ENCODE data around the gene RHOJ.
A peak's percentile ranks its signal among the peaks of the same experiment; 100 is the strongest.

RHOJ gene

DNA sequence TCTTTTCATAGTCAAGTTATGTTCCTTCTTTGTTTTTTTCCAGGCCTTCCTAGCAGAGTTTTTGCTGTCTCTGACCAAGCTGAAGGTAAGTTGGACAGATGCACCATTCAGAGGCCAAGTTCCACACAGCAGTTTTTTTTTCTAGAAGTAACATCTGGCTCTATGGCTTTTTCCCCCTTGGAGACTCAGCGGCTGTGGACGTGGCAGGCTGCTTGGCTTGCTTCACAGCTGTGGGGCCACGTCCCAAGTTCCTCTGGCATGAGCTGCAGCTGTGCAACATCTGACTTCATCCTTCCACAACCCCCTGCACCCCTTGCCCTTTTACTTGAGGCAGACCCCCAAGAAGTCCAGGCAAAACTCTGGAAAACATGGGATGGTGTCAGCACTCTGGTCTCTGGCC, 24.2 kb upstream of the RHOJ start:
- Histone ChIP-seq H3K36me3 (ENCODE audit: control insufficient read depth, insufficient read depth, low read length) (no peaks in the 10 kb centered on the region), H3K9me3 (ENCODE audit: control insufficient read depth, low read length) (no peaks in the 10 kb centered on the region), H3K27ac (ENCODE audit: low read depth, low read length, severe bottlenecking) (no peak overlapping the region), H3K4me1 (ENCODE audit: control insufficient read depth, insufficient read depth, low read length, poor library complexity, severe bottlenecking) (peaks cover 1% of the 10 kb centered on the region), H3K4me3 (ENCODE audit: extremely low read depth, insufficient read depth, low read length, poor library complexity, severe bottlenecking) (no peak overlapping the region)
- WGBS, 2 experiments (ENCODE audit: insufficient coverage in 2 of 2) = 84 to 97% methylated on average over 2 to 3 of the region's 3 CpGs

DNA sequence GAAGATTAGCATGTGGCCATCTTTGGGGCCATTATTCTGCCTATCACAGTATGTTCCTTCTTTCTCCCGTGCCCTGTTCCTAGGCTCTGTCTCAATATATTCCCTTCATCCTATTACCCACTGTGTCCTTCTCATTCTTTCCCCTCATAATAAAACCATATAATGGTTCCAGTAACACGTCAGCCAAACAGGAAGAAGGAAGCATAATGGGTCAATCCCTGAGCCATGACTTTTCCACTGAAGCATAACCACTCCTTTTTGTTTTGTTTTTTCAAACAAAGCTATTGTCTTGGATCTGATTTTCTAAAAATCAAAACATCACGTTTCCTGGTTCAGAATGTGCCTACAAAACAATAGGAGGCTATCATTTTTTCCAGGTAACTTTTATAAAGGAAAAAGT, 21.3 kb upstream of the RHOJ start:
- H3K4me3 ChIP-seq (ENCODE audit: extremely low read depth, insufficient read depth, low read length, poor library complexity, severe bottlenecking) = no peak overlapping the region
- WGBS, 2 experiments (ENCODE audit: insufficient coverage in 2 of 2) = 92 to 100% methylated on average over 2 of the region's 3 CpGs
- H3K36me3 ChIP-seq (ENCODE audit: control insufficient read depth, insufficient read depth, low read length) = no peaks in the 10 kb centered on the region
- no peak overlapping the region for H3K27ac ChIP-seq (ENCODE audit: low read depth, low read length, severe bottlenecking)
- no peaks in the 10 kb centered on the region for H3K4me1 ChIP-seq (ENCODE audit: control insufficient read depth, insufficient read depth, low read length, poor library complexity, severe bottlenecking)
- no peaks in the 10 kb centered on the region for H3K9me3 ChIP-seq (ENCODE audit: control insufficient read depth, low read length)

DNA sequence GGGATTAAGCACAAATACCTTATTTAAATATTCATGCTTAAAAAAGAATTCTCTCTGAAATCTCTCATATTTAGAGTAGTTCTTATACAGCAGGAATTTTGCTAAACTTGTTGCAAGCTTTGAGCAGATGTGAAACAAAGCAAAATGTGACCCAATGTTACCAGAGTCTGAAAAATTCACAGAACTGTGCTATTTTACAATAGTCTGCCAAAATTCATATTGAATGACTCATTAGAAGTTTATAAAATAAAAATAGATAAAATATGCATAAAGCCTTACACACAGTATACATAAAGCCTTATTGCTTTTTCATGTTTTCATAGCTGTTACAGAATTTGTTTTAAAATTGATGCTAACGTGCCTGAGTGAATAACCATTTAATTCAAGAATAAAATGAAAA, 17.8 kb upstream of the RHOJ start:
- H3K27ac ChIP-seq (ENCODE audit: low read depth, low read length, severe bottlenecking) = no peak overlapping the region
- H3K9me3 ChIP-seq (ENCODE audit: control insufficient read depth, low read length) = no peaks in the 10 kb centered on the region
- no CpG with 5 or more reads among the region's 1 CpG for WGBS, 2 experiments (ENCODE audit: insufficient coverage in 2 of 2)
- H3K4me1 ChIP-seq (ENCODE audit: control insufficient read depth, insufficient read depth, low read length, poor library complexity, severe bottlenecking) = no peaks in the 10 kb centered on the region
- H3K36me3 ChIP-seq (ENCODE audit: control insufficient read depth, insufficient read depth, low read length) = no peaks in the 10 kb centered on the region
- H3K4me3 ChIP-seq (ENCODE audit: extremely low read depth, insufficient read depth, low read length, poor library complexity, severe bottlenecking) = no peak overlapping the region

DNA sequence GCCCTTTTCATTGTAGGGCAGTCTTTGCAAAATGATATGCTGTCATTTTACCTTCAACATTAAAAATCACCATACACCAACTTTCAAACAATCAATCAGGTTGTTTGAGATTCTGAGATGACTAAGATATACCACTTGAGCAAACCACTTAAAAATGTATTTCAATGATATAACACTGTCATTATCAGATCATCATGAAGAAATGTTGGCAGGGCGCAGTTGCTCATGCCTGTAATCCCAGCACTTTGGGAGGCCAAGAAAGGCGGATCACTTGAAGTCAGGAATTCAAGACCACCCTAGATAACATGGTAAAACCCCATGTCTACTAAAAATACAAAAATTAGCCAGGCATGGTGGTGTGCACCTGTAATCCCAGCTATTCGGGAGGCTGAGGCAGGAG, 13.0 kb upstream of the RHOJ start:
- 82 to 100% methylated on average over 1 to 3 of the region's 3 CpGs for WGBS, 2 experiments (ENCODE audit: insufficient coverage in 2 of 2)
- Histone ChIP-seq H3K27ac (ENCODE audit: low read depth, low read length, severe bottlenecking) (no peak overlapping the region), H3K36me3 (ENCODE audit: control insufficient read depth, insufficient read depth, low read length) (no peaks in the 10 kb centered on the region), H3K4me1 (ENCODE audit: control insufficient read depth, insufficient read depth, low read length, poor library complexity, severe bottlenecking) (no peaks in the 10 kb centered on the region), H3K9me3 (ENCODE audit: control insufficient read depth, low read length) (peaks cover 5% of the 10 kb centered on the region), H3K4me3 (ENCODE audit: extremely low read depth, insufficient read depth, low read length, poor library complexity, severe bottlenecking) (no peak overlapping the region)

DNA sequence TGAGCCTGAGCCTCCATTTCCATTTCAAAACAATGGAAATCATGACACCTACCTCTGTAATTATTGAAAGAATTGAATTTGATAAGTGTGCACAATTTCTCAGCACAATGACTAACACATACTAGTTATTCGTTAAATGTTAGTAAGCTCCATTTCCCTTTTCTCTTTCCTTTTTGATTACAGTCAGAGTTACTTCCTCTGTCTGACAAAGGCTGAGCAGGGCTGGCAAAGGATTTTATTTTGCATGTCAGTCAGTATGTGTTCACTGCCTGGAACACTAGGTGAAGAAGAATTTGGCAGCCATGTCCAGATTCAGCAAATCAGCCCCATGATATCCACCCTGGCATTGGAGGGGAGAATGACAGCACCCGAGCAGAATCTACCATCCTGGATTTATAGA, 12.2 kb upstream of the RHOJ start:
- Histone ChIP-seq H3K36me3 (ENCODE audit: control insufficient read depth, insufficient read depth, low read length) (no peaks in the 10 kb centered on the region), H3K4me1 (ENCODE audit: control insufficient read depth, insufficient read depth, low read length, poor library complexity, severe bottlenecking) (no peaks in the 10 kb centered on the region), H3K9me3 (ENCODE audit: control insufficient read depth, low read length) (peaks cover 5% of the 10 kb centered on the region), H3K4me3 (ENCODE audit: extremely low read depth, insufficient read depth, low read length, poor library complexity, severe bottlenecking) (no peak overlapping the region), H3K27ac (ENCODE audit: low read depth, low read length, severe bottlenecking) (no peak overlapping the region)
- 78 to 100% methylated on average over 1 of the region's 2 CpGs for WGBS, 2 experiments (ENCODE audit: insufficient coverage in 2 of 2)

DNA sequence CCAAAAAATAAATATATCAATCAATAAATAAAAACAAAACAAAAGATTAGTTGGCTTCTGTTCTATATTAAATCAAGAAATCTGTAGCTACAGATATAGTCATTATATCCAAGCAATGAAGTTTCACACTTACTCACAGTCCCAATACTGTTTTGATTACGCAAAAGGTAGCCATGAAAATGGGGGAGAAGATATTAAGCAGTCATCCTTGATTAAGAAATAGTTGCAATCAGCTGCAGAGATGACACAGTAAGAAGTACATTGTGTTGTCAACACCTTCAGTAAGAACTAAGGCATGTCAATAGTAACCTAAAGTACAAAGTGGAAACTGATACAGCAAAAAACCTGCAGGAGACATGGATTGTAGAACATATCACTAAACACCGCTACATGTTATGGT, 11.0 kb upstream of the RHOJ start:
- 80 to 100% methylated on average over 1 to 2 of the region's 2 CpGs for WGBS, 2 experiments (ENCODE audit: insufficient coverage in 2 of 2)
- Histone ChIP-seq H3K4me1 (ENCODE audit: control insufficient read depth, insufficient read depth, low read length, poor library complexity, severe bottlenecking) (no peaks in the 10 kb centered on the region), H3K27ac (ENCODE audit: low read depth, low read length, severe bottlenecking) (no peak overlapping the region), H3K9me3 (ENCODE audit: control insufficient read depth, low read length) (peaks cover 5% of the 10 kb centered on the region), H3K4me3 (ENCODE audit: extremely low read depth, insufficient read depth, low read length, poor library complexity, severe bottlenecking) (no peak overlapping the region), H3K36me3 (ENCODE audit: control insufficient read depth, insufficient read depth, low read length) (no peaks in the 10 kb centered on the region)

DNA sequence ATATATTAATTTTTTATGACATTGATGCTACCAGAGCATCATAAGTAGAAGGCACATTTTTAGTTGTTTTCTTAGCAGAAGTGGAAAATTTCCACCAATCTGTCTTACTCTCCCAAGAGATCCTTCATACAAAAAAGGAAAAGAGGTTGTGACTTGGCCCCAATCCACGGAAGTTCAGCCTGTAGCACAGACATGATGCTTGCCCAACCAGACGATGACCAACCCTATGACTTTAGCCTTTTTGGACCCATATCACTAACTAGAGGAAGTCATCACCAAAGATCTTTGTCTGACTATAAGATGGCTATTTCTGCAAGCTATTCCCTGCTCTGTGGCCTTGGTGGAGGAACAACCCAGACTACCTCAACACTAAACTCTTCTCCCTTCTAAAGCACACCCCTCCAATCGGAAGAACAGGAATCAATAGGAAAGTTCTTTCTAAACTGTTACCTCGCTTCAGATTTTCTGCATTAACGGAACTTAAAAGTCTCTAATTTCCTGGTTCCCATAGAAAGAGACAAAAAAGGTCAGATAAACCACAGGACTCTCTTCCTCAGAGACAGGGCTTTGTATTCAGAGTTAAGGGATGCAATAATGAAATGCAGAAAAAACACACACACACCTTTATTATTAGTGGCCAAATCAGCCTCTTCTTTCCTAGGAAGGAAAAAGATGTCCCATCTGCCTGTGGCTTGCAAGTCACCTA, 4.1 kb upstream of the RHOJ start:
- Histone ChIP-seq H3K27ac (ENCODE audit: low read depth, low read length, severe bottlenecking) (no peak overlapping the region), H3K9me3 (ENCODE audit: control insufficient read depth, low read length) (peaks cover 5% of the 10 kb centered on the region), H3K36me3 (ENCODE audit: control insufficient read depth, insufficient read depth, low read length) (no peaks in the 10 kb centered on the region), H3K4me1 (ENCODE audit: control insufficient read depth, insufficient read depth, low read length, poor library complexity, severe bottlenecking) (peaks cover 5% of the 10 kb centered on the region), H3K4me3 (ENCODE audit: extremely low read depth, insufficient read depth, low read length, poor library complexity, severe bottlenecking) (no peak overlapping the region)
- WGBS, 2 experiments (ENCODE audit: insufficient coverage in 2 of 2) = 88 to 100% methylated on average over 3 to 4 of the region's 5 CpGs

DNA sequence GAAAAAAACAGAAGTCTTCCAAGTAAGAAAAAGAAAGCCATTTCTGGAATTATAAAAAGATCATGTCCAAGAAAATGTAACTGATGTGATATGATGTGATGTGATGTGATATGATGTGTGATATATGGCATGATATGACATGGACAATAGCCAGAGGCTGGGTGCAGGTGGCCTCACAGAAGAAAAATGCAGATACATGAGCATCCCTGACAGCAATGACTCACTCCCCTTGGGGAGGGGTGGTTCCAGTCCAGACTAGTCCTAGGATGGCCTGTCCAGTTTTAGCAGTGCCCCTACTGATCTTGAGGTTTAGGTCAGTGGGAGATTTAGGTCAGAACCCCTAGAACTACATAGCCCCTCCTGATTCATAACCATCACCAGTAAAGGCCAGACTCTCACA, 3.5 kb upstream of the RHOJ start:
- Histone ChIP-seq H3K4me3 (ENCODE audit: extremely low read depth, insufficient read depth, low read length, poor library complexity, severe bottlenecking) (no peak overlapping the region), H3K9me3 (ENCODE audit: control insufficient read depth, low read length) (peaks cover 5% of the 10 kb centered on the region), H3K4me1 (ENCODE audit: control insufficient read depth, insufficient read depth, low read length, poor library complexity, severe bottlenecking) (peaks cover 5% of the 10 kb centered on the region), H3K36me3 (ENCODE audit: control insufficient read depth, insufficient read depth, low read length) (no peaks in the 10 kb centered on the region), H3K27ac (ENCODE audit: low read depth, low read length, severe bottlenecking) (no peak overlapping the region)

DNA sequence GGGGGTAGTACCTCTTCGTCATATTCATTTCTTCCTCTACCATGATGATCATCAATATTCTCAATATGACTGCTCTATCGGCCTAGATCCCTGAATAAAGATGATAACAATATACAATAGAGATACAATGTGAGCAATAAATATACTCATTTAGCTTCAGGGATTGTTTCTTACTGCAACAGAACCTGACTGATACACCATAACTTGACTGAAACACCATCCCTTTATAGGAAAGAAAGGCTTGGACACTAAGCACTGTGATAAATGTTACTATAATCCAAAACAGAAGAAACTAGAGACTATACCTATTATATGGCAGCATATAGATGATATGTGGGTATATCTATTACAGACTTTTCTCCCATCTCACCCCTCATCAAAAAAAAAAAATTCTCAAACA, 1.2 kb upstream of the RHOJ start:
- 100% methylated on average over 1 of the region's 2 CpGs; no CpG with 5 or more reads in 1 of the 2 experiments for WGBS, 2 experiments (ENCODE audit: insufficient coverage in 2 of 2)
- Histone ChIP-seq H3K27ac (ENCODE audit: low read depth, low read length, severe bottlenecking) (peak overlapping the region; percentile 91), H3K9me3 (ENCODE audit: control insufficient read depth, low read length) (peaks cover 5% of the 10 kb centered on the region), H3K36me3 (ENCODE audit: control insufficient read depth, insufficient read depth, low read length) (peaks cover under 1% of the 10 kb centered on the region), H3K4me1 (ENCODE audit: control insufficient read depth, insufficient read depth, low read length, poor library complexity, severe bottlenecking) (peaks cover 9% of the 10 kb centered on the region), H3K4me3 (ENCODE audit: extremely low read depth, insufficient read depth, low read length, poor library complexity, severe bottlenecking) (no peak overlapping the region)

DNA sequence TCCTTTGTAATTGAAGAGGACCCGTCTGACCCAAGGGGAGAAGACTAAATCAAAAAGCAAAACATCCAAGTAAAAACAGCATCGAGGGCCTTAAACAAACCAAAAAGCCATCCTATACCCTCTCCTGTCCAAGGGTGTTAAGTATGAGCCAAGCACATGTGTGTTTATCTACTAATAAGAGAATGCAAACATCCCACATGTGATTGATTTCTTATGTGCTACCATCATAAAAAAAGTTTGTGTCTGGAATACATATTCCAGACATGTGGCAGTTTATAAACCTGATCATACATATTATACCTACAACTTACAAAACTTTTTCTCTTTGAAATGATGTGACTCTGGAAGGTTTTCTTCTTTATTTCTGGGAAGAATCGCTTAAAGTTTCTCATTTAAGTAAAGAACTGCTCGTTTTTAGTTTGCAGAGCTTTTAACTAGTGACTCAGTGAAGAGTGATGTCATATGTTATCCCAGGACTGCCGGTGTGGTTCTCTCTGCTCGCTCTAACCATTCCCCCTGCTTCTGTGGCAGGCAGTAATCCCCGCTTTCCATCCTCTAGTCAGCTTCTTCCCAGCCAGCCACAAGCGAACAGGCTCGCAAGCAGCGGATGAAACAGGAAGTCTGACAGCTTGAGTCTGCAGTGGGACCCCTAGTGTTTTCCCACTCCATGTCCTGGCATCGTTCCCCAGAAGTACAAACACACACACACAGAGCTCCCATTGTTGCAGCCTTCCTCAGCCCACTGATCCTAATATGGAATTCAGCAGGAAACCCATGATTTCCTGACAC, 431 bp upstream of the RHOJ start:
- H3K4me3 ChIP-seq (ENCODE audit: extremely low read depth, insufficient read depth, low read length, poor library complexity, severe bottlenecking) = peak overlapping the region; percentile 42
- 10 to 15% methylated on average over 9 of the region's 11 CpGs for WGBS, 2 experiments (ENCODE audit: insufficient coverage in 2 of 2)
- H3K9me3 ChIP-seq (ENCODE audit: control insufficient read depth, low read length) = peaks cover 5% of the 10 kb centered on the region
- H3K36me3 ChIP-seq (ENCODE audit: control insufficient read depth, insufficient read depth, low read length) = peaks cover 7% of the 10 kb centered on the region
- H3K4me1 ChIP-seq (ENCODE audit: control insufficient read depth, insufficient read depth, low read length, poor library complexity, severe bottlenecking) = peaks cover 9% of the 10 kb centered on the region
- H3K27ac ChIP-seq (ENCODE audit: low read depth, low read length, severe bottlenecking) = peak overlapping the region; percentile 91

DNA sequence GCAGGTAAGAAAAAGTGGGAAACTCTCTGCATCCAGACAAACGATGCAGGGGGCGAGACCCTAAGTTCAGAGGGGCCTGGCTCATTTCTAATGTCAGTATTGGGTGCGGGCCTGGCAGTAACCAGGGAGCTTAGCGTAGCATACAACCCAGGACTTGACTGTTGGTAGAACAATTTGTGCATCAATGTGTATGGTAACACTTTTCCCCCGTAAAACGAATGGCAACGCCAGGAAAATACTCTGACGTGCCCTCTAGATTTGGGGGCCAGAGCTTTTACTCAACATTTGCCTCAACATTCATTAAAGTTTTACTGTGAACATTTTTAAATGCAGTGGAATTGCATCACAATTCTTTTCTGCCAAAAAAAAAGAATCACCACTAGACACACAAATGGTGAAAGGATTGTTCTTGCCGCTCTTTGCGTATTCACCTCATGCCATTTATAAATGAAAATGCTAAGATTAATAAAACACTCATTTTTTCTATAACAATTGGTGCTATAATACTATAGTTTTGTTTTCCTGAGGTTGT, 867 bp downstream of the RHOJ start:
- Histone ChIP-seq H3K9me3 (ENCODE audit: control insufficient read depth, low read length) (peaks cover 5% of the 10 kb centered on the region), H3K4me3 (ENCODE audit: extremely low read depth, insufficient read depth, low read length, poor library complexity, severe bottlenecking) (peak overlapping the region; percentile 42), H3K4me1 (ENCODE audit: control insufficient read depth, insufficient read depth, low read length, poor library complexity, severe bottlenecking) (peaks cover 9% of the 10 kb centered on the region), H3K36me3 (ENCODE audit: control insufficient read depth, insufficient read depth, low read length) (peaks cover 7% of the 10 kb centered on the region), H3K27ac (ENCODE audit: low read depth, low read length, severe bottlenecking) (peak overlapping the region; percentile 91)
- 53 to 90% methylated on average over 2 of the region's 10 CpGs for WGBS, 2 experiments (ENCODE audit: insufficient coverage in 2 of 2)
